ENCODE data around the gene ITGB5. TPM values are rescaled to one million over a fixed set of nuclear protein-coding genes. Genes with fewer than 3 reads are reported as not detected.

Gene ITGB5
- total RNA-seq, 2 donors from 2014 or later, result 0.61 to 1.1 TPM

DNA sequence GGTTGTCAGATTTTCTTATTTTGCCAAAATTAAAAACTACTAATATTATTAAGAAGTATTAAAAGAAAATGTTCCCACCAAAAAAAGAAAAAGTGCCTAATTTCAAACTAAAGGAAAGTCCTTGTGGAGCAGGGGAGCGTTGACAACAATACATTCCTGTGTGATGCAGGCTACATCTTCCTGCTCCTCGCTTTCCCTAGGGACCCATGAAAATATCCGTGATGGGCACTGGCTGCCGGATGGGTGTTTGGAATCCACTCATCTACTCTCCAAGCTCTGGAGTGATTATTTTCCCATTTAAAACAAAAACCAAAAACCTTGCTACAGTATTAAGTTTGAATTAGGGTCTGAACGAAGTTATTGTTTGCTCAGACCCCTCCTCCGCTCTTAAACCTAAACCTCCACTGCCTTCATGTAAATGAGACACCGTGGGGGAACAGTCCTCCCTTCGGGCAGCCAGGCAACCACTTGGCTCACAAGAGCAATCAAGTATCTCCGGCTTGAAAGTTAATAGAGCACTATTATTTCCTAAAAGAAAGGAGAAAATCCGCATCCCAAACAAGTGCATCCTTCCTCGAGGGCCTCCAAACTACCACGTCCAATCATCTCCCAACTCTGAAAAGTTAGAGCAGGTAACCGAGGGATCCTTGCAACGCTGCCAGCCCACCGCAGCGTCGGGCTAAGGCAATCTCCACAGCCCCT is 1.5 kb downstream of the ITGB5 start:
- ATAC-seq (replicated peaks), result no peak
- Mint-ChIP-seq H3K27ac (no peak overlapping the region), H3K4me3 (peak overlapping the region; percentile 59), H3K4me1 (no peaks in the 10 kb centered on the region), H3K36me3 (ENCODE audit: low read depth) (no peaks in the 10 kb centered on the region), H3K9me3 (no peaks in the 10 kb centered on the region), H3K27me3 (peaks cover 50% of the 10 kb centered on the region)

GRCh38 chr3:124884474-124885101 is 2.6 kb downstream of the ITGB5 start:
- Mint-ChIP-seq H3K27me3 (peaks cover 47% of the 10 kb centered on the region), H3K9me3 (no peaks in the 10 kb centered on the region), H3K4me3 (no peak overlapping the region), H3K36me3 (ENCODE audit: low read depth) (no peaks in the 10 kb centered on the region), H3K4me1 (no peaks in the 10 kb centered on the region), H3K27ac (no peak overlapping the region)
- no peak for ATAC-seq (replicated peaks)

- no peaks in the 10 kb centered on the region for H3K9me3 Mint-ChIP-seq
- peaks cover 41% of the 10 kb centered on the region for H3K27me3 Mint-ChIP-seq
- no peak for ATAC-seq (replicated peaks)
- no peak overlapping the region for H3K27ac Mint-ChIP-seq
- H3K4me1 Mint-ChIP-seq, result peaks cover 5% of the 10 kb centered on the region
- H3K4me3 Mint-ChIP-seq, result no peak overlapping the region
- H3K36me3 Mint-ChIP-seq (ENCODE audit: low read depth), result no peaks in the 10 kb centered on the region
Measured at GRCh38 chr3:124883766-124884473, 3.2 kb downstream of the ITGB5 start.

DNA sequence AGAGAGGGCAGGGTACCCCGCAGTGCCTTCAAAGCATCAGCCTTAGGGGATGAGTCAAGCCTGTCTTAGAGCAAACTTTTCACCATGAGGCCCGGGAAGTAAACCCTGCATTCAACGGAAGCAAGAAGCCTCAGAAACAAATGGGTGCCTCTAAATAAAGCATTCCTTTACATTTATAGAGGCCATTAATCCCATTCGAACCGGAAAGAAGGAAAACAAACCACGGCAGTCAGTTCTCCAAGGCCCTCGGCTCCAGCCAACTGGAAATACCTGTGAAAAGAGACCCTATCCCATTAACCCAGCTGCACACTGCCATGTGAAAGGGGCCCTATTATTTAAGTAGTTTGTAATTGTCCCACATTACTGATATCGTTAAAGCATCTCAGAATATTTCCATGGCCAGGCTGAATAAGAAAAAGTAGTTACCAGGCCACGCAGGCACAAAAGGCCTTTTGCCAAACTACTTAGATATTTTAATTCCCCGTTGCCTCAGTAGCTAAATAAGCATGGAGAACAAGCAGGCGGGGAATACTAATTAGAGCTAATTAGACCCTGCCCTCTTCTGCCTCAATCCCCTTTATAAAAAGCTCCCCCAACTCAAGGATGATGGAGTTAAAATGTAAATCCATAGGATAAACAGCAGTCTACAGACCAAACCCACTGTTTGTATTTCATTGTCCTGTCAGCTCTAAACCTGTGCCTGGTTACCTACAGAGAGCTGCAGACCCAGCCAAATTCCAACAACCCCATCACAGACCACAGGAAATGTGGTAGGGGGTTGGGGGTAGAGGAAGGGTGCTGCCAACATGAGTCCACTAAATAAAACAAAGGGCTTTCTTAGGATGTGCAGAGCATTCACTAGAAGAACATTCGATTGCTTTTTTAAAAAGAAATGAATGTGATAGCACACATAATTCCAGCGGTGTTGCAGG is 4.1 kb downstream of the ITGB5 start:
- H3K4me3 Mint-ChIP-seq, result no peak overlapping the region
- no peak overlapping the region for H3K27ac Mint-ChIP-seq
- no peak for ATAC-seq (replicated peaks)
- peaks cover 33% of the 10 kb centered on the region for H3K27me3 Mint-ChIP-seq
- H3K36me3 Mint-ChIP-seq (ENCODE audit: low read depth), result no peaks in the 10 kb centered on the region
- no peaks in the 10 kb centered on the region for H3K9me3 Mint-ChIP-seq
- peaks cover 9% of the 10 kb centered on the region for H3K4me1 Mint-ChIP-seq

- no peaks in the 10 kb centered on the region for H3K36me3 Mint-ChIP-seq (ENCODE audit: low read depth)
- H3K4me3 Mint-ChIP-seq, result no peak overlapping the region
- H3K4me1 Mint-ChIP-seq, result peaks cover 9% of the 10 kb centered on the region
- H3K27ac Mint-ChIP-seq, result no peak overlapping the region
- no peaks in the 10 kb centered on the region for H3K9me3 Mint-ChIP-seq
- peaks cover 30% of the 10 kb centered on the region for H3K27me3 Mint-ChIP-seq
- no peak for ATAC-seq (replicated peaks)
Measured at GRCh38 chr3:124881976-124882697, 5.0 kb downstream of the ITGB5 start.

GRCh38 chr3:124879337-124879680 is 7.9 kb downstream of the ITGB5 start:
- Mint-ChIP-seq H3K27ac (no peak overlapping the region), H3K9me3 (no peaks in the 10 kb centered on the region), H3K4me1 (peaks cover 9% of the 10 kb centered on the region), H3K4me3 (peak overlapping the region; percentile 10), H3K27me3 (peaks cover 19% of the 10 kb centered on the region), H3K36me3 (ENCODE audit: low read depth) (no peaks in the 10 kb centered on the region)
- ATAC-seq (replicated peaks), result no peak

DNA sequence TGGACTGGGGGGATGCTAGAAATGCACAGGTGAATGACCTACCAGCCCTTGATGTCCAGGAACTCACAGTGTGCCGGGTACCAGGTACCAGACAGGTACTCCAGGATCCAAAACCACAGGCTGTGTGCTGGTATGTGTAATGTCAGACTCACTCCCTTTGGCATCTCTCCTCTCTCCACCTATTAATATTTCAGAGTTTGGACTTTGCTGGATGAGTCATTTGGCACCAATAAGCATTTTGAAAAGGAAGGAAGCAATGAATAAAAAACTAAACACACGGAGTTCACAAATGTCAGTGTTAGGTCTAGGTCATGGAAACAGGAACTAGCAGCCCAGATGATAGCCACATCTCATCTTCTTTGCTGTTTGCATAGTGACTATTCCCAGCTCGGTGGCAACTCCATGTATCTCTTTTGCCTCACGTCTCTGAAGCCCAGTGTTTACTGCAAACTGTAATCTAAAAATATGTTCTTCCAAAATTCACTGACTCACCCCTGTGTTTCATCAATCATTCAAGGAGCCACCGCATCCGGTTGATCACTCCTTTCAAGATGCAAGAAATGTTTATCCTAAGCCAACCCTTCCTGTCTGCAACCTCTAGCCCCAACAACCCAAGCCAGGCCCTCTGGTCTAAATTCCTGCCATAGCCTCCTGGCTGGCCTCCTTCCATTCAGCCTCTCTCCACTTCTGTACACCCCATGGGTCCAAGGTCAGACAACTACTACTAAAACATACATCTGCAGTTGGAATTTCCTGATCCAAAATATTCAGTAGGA is 8.4 kb downstream of the ITGB5 start:
- Mint-ChIP-seq H3K4me1 (peaks cover 9% of the 10 kb centered on the region), H3K4me3 (peak overlapping the region; percentile 10), H3K27me3 (peaks cover 14% of the 10 kb centered on the region), H3K9me3 (no peaks in the 10 kb centered on the region), H3K27ac (peak overlapping the region; percentile 12), H3K36me3 (ENCODE audit: low read depth) (no peaks in the 10 kb centered on the region)
- peak; percentile 80 for ATAC-seq (replicated peaks)

GRCh38 chr3:124877674-124878073 is 9.5 kb downstream of the ITGB5 start:
- Mint-ChIP-seq H3K4me3 (no peak overlapping the region), H3K4me1 (peaks cover 9% of the 10 kb centered on the region), H3K9me3 (no peaks in the 10 kb centered on the region), H3K27me3 (peaks cover 13% of the 10 kb centered on the region), H3K27ac (no peak overlapping the region), H3K36me3 (ENCODE audit: low read depth) (no peaks in the 10 kb centered on the region)
- no peak for ATAC-seq (replicated peaks)

- Mint-ChIP-seq H3K27ac (no peak overlapping the region), H3K36me3 (ENCODE audit: low read depth) (no peaks in the 10 kb centered on the region), H3K9me3 (no peaks in the 10 kb centered on the region), H3K4me3 (no peak overlapping the region), H3K27me3 (peaks cover 7% of the 10 kb centered on the region), H3K4me1 (peaks cover 9% of the 10 kb centered on the region)
- no peak for ATAC-seq (replicated peaks)
Measured at GRCh38 chr3:124876401-124876878, 10.7 kb downstream of the ITGB5 start.

DNA sequence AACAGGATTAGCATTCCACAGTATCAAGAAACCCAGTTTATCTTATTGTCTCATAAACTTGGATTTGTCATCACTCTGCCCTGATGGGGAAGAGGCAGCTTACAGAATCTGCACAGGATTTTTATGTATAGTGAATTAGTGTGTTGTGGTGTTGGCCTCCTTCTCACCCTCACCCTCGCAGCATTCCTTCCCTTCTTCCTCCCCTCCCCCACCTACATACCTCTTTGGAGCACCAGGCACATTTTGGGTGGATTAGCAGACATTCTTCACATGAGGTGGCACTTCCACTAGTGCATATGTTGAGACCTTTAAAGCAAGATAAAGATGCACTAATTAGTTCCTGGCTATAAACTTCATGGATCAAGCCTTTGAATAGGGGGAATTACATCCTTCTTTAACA is 13.9 kb downstream of the ITGB5 start:
- H3K4me1 Mint-ChIP-seq, result no peaks in the 10 kb centered on the region
- no peaks in the 10 kb centered on the region for H3K36me3 Mint-ChIP-seq (ENCODE audit: low read depth)
- H3K9me3 Mint-ChIP-seq, result no peaks in the 10 kb centered on the region
- ATAC-seq (replicated peaks), result no peak
- no peak overlapping the region for H3K27ac Mint-ChIP-seq
- no peak overlapping the region for H3K4me3 Mint-ChIP-seq
- H3K27me3 Mint-ChIP-seq, result peaks cover 13% of the 10 kb centered on the region

GRCh38 chr3:124867511-124867910 is 19.7 kb downstream of the ITGB5 start:
- no peak overlapping the region for H3K27ac Mint-ChIP-seq
- H3K4me1 Mint-ChIP-seq, result no peaks in the 10 kb centered on the region
- H3K9me3 Mint-ChIP-seq, result no peaks in the 10 kb centered on the region
- peaks cover 18% of the 10 kb centered on the region for H3K27me3 Mint-ChIP-seq
- no peak for ATAC-seq (replicated peaks)
- H3K4me3 Mint-ChIP-seq, result no peak overlapping the region
- H3K36me3 Mint-ChIP-seq (ENCODE audit: low read depth), result no peaks in the 10 kb centered on the region

GRCh38 chr3:124862006-124862405 is 25.2 kb downstream of the ITGB5 start:
- no peak for ATAC-seq (replicated peaks)
- Mint-ChIP-seq H3K36me3 (ENCODE audit: low read depth) (no peaks in the 10 kb centered on the region), H3K27me3 (peaks cover 10% of the 10 kb centered on the region), H3K4me1 (no peaks in the 10 kb centered on the region), H3K4me3 (no peak overlapping the region), H3K27ac (no peak overlapping the region), H3K9me3 (no peaks in the 10 kb centered on the region)

DNA sequence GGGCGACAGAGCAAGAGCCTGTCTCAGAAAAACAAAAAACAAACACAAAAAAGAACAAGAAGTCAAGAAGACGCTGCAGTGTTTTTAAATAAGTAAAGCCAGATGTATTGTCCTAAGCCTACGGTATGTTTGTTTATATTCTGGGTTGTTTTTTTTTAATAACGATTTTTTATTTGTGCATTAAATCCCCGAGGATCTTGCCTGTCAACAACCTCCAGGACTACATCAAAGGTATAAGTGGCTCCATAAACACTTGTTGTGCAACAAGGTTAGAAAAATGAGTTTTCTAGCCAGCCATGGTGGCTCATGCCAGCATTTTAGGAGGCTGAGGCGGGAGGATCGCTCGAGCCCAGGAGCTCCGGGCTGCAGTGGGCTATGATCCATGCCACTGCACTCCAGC is 26.1 kb downstream of the ITGB5 start:
- ATAC-seq (replicated peaks), result no peak
- Mint-ChIP-seq H3K4me1 (no peaks in the 10 kb centered on the region), H3K9me3 (no peaks in the 10 kb centered on the region), H3K27ac (no peak overlapping the region), H3K4me3 (no peak overlapping the region), H3K27me3 (peaks cover 10% of the 10 kb centered on the region), H3K36me3 (ENCODE audit: low read depth) (no peaks in the 10 kb centered on the region)

All from activated T-helper 17 cell treated with anti-CD3 and anti-CD28 coated beads, Interleukin-2, amount 50 U/mL, for 72 hours (primary cell).